ENCODE data around the gene DIDO1. TPM values are rescaled to one million over a fixed set of nuclear protein-coding genes. Genes with fewer than 3 reads are reported as not detected.

DIDO1 gene
- total and polyA plus RNA-seq, 2 of the 13 experiments (the other 11 are each of a cell fraction or from before 2014, with no cell fraction given): 75.0 to 75.1 TPM

DNA sequence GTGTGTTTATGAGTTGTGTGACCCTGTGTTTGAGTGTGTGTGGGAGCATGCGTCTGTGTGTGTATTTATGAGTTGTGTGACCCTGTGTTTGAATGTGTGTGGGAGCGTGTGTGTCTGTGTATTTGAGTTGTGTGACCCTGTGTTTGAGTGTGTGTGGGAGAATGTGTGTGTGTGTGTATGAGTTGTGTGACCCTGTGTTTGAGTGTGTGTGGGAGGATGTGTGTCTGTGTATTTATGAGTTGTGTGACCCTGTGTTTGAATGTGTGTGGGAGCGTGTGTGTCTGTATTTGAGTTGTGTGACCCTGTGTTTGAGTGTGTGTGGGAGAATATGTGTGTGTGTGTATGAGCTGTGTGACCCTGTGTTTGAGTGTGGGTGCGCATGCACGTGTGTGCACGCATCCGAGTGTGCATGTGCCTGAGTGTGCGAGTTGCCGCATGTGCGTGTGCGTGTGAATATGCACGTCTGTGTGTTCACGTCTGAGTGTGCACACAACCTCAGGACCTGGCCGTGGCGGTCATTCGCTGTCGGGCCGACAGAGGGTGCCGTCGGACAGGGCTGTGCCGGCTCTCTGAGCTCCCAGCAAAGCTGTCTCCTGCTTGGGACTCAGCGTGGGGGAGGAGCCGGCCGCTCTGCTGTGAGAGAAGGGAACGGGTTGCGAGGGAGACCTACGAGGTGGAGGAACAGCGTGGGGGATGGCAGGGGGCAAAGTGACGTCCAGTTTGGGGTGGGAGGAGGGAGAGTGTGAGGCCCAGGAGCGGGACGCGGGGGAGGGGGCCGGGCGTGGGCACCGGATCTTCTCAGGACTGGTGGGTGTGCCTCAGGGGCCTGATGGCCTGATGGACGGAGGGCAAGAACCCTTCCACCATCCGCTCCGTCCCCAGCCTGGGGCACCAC lies 45.9 kb upstream of the DIDO1 start (continued):
- TF ChIP-seq TBX2 (CRISPR knock-in tag; IDR thresholded peaks at IDR 0.05; ENCODE audit: borderline replicate concordance) (peak; percentile 74; the same call in 1 of the 2 replicates), CBX2 (IDR thresholded peaks at IDR 0.05; ENCODE audit: low read depth, low read length) (no peak), CBX2 (CRISPR knock-in tag; IDR thresholded peaks at IDR 0.05; ENCODE audit: low read depth) (peak; percentile 82; the same call in 1 of the 2 replicates), ZNF501 (CRISPR knock-in tag; IDR thresholded peaks at IDR 0.05) (peak; percentile 48; the same call in 1 of the 2 replicates), HOXA9 (CRISPR knock-in tag; IDR thresholded peaks at IDR 0.05; ENCODE audit: borderline replicate concordance) (no peak), ZC3H4 (CRISPR knock-in tag; IDR thresholded peaks at IDR 0.05; ENCODE audit: borderline replicate concordance) (peak; percentile 21; the same call in 1 of the 2 replicates), ZNF883 (CRISPR knock-in tag; IDR thresholded peaks at IDR 0.05; ENCODE audit: not compliant biosample characterization) (no peak), SALL1 (CRISPR knock-in tag; IDR thresholded peaks at IDR 0.05) (peak; percentile 85), ZNF350 (CRISPR knock-in tag; IDR thresholded peaks at IDR 0.05; ENCODE audit: borderline replicate concordance, low read depth) (peak; percentile 84; the same call in 1 of the 2 replicates), ZNF614 (CRISPR knock-in tag; IDR thresholded peaks at IDR 0.05; ENCODE audit: borderline replicate concordance) (no peak; the same call in 1 of the 2 replicates), ZNF569 (CRISPR knock-in tag; IDR thresholded peaks at IDR 0.05; ENCODE audit: borderline replicate concordance) (no peak), FOXA1 (IDR thresholded peaks at IDR 0.05) (peak; percentile 38), FOXA1 (CRISPR knock-in tag; IDR thresholded peaks at IDR 0.05) (peak; percentile 63)
- TF ChIP-seq, protein P1, sequence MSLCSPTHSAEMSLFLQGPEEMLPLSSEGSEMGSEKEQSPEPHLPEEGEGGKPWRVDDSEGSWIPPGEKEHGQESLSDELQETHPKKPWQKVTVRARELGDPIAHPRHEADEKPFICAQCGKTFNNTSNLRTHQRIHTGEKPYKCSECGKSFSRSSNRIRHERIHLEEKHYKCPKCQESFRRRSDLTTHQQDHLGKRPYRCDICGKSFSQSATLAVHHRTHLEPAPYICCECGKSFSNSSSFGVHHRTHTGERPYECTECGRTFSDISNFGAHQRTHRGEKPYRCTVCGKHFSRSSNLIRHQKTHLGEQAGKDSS (CRISPR knock-in tag; IDR thresholded peaks at IDR 0.05; ENCODE audit: borderline replicate concordance, low read depth): 0 out of 2 replicates have a peak, but pooled peaks have one; percentile 92
- TF ChIP-seq, protein P2, sequence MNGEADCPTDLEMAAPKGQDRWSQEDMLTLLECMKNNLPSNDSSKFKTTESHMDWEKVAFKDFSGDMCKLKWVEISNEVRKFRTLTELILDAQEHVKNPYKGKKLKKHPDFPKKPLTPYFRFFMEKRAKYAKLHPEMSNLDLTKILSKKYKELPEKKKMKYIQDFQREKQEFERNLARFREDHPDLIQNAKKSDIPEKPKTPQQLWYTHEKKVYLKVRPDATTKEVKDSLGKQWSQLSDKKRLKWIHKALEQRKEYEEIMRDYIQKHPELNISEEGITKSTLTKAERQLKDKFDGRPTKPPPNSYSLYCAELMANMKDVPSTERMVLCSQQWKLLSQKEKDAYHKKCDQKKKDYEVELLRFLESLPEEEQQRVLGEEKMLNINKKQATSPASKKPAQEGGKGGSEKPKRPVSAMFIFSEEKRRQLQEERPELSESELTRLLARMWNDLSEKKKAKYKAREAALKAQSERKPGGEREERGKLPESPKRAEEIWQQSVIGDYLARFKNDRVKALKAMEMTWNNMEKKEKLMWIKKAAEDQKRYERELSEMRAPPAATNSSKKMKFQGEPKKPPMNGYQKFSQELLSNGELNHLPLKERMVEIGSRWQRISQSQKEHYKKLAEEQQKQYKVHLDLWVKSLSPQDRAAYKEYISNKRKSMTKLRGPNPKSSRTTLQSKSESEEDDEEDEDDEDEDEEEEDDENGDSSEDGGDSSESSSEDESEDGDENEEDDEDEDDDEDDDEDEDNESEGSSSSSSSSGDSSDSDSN (CRISPR knock-in tag; IDR thresholded peaks at IDR 0.05): peak; percentile 83
- TF ChIP-seq, protein P3, sequence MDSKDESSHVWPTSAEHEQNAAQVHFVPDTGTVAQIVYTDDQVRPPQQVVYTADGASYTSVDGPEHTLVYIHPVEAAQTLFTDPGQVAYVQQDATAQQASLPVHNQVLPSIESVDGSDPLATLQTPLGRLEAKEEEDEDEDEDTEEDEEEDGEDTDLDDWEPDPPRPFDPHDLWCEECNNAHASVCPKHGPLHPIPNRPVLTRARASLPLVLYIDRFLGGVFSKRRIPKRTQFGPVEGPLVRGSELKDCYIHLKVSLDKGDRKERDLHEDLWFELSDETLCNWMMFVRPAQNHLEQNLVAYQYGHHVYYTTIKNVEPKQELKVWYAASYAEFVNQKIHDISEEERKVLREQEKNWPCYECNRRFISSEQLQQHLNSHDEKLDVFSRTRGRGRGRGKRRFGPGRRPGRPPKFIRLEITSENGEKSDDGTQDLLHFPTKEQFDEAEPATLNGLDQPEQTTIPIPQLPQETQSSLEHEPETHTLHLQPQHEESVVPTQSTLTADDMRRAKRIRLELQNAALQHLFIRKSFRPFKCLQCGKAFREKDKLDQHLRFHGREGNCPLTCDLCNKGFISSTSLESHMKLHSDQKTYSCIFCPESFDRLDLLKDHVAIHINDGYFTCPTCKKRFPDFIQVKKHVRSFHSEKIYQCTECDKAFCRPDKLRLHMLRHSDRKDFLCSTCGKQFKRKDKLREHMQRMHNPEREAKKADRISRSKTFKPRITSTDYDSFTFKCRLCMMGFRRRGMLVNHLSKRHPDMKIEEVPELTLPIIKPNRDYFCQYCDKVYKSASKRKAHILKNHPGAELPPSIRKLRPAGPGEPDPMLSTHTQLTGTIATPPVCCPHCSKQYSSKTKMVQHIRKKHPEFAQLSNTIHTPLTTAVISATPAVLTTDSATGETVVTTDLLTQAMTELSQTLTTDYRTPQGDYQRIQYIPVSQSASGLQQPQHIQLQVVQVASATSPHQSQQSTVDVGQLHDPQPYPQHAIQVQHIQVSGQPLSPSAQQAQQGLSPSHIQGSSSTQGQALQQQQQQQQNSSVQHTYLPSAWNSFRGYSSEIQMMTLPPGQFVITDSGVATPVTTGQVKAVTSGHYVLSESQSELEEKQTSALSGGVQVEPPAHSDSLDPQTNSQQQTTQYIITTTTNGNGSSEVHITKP (CRISPR knock-in tag; IDR thresholded peaks at IDR 0.05; ENCODE audit: low read depth): 0 out of 2 replicates have a peak, but pooled peaks have one; percentile 13
- TF ChIP-seq, protein P4, sequence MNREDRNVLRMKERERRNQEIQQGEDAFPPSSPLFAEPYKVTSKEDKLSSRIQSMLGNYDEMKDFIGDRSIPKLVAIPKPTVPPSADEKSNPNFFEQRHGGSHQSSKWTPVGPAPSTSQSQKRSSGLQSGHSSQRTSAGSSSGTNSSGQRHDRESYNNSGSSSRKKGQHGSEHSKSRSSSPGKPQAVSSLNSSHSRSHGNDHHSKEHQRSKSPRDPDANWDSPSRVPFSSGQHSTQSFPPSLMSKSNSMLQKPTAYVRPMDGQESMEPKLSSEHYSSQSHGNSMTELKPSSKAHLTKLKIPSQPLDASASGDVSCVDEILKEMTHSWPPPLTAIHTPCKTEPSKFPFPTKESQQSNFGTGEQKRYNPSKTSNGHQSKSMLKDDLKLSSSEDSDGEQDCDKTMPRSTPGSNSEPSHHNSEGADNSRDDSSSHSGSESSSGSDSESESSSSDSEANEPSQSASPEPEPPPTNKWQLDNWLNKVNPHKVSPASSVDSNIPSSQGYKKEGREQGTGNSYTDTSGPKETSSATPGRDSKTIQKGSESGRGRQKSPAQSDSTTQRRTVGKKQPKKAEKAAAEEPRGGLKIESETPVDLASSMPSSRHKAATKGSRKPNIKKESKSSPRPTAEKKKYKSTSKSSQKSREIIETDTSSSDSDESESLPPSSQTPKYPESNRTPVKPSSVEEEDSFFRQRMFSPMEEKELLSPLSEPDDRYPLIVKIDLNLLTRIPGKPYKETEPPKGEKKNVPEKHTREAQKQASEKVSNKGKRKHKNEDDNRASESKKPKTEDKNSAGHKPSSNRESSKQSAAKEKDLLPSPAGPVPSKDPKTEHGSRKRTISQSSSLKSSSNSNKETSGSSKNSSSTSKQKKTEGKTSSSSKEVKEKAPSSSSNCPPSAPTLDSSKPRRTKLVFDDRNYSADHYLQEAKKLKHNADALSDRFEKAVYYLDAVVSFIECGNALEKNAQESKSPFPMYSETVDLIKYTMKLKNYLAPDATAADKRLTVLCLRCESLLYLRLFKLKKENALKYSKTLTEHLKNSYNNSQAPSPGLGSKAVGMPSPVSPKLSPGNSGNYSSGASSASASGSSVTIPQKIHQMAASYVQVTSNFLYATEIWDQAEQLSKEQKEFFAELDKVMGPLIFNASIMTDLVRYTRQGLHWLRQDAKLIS (CRISPR knock-in tag; IDR thresholded peaks at IDR 0.05): peak; percentile 53; the same call in 1 of the 2 replicates

All from HepG2 (cell line).